ENCODE measurements around the gene FBXO36. TPM values are rescaled to one million over a fixed set of nuclear protein-coding genes. Genes with fewer than 3 reads are reported as not detected.

Gene FBXO36
- total RNA-seq, 1 experiment from 2014 or later, result 3.8 TPM

GRCh38 chr2:229914171-229914570 is 8.1 kb upstream of the FBXO36 start:
- ChIA-PET POLR2A (no interaction called here), RAD21 (ENCODE audit: low non-redundant PET in 1 of 2, low total read pairs in 2 of 2, uncharacterized antibody in 2 of 2, unreplicated experiment in 2 of 2) (no interaction called here), CTCF (no interaction called here)
- H3K9ac ChIP-seq (ENCODE audit: low read length), result no peak overlapping the region
- H3K27ac ChIP-seq (ENCODE audit: low read depth, low read length), result no peak overlapping the region
- intact Hi-C loops (cut with micrococcal nuclease), result no loop called here
- TF ChIP-seq POLR2A (IDR thresholded peaks at IDR 0.05; ENCODE audit: borderline replicate concordance, extremely low read depth, insufficient read depth, insufficient read length), result no peak
- no peak for TF ChIP-seq ELF1 (IDR thresholded peaks at IDR 0.05; ENCODE audit: borderline replicate concordance, low read depth)
- TF ChIP-seq ZFX (IDR thresholded peaks at IDR 0.05), result no peak
- H2AFZ ChIP-seq (ENCODE audit: low read depth, low read length, poor library complexity, severe bottlenecking), result no peak overlapping the region
- no peak for DNase-seq (ENCODE audit: low read depth, low spot score)
- no peak overlapping the region for H3K4me2 ChIP-seq (ENCODE audit: low read length)
- peaks cover 8 to 10% of the 10 kb centered on the region in 2 experiments; a peak in 2 of 4 replicates for H3K4me1 ChIP-seq (ENCODE audit: control insufficient read depth in 1 of 2, insufficient read depth in 2 of 2, low read length in 2 of 2)
- peaks cover 16% of the 10 kb centered on the region; the same call in 1 of the 2 replicates for H4K20me1 ChIP-seq (ENCODE audit: insufficient read depth)
- H3K9me3 ChIP-seq (ENCODE audit: control insufficient read depth in 1 of 2, insufficient read depth in 1 of 2, low read depth in 1 of 2, low read length in 2 of 2), result no peaks in the 10 kb centered on the region
- no peak overlapping the region for H3K4me3 ChIP-seq (replicated peaks in 1 of 2; ENCODE audit: low read depth in 1 of 2, low read length in 2 of 2)
- H3K27me3 ChIP-seq (ENCODE audit: insufficient read depth, low read length), result no peaks in the 10 kb centered on the region
- no peak for ATAC-seq
- H3K36me3 ChIP-seq (ENCODE audit: control insufficient read depth in 1 of 2, insufficient read depth in 2 of 2, low read length in 2 of 2), result peaks cover 0 to 7% of the 10 kb centered on the region in 2 experiments; a peak in 1 of 4 replicates
- no peaks in the 10 kb centered on the region for H3K9me2 ChIP-seq (ENCODE audit: insufficient read depth)
- no TSS peak for BruUV-seq (replicated peaks)
- H3K79me2 ChIP-seq (ENCODE audit: insufficient read depth, low read length), result peaks cover 98% of the 10 kb centered on the region

- BruUV-seq (replicated peaks), result no TSS peak
- Histone ChIP-seq H3K36me3 (ENCODE audit: control insufficient read depth in 1 of 2, insufficient read depth in 2 of 2, low read length in 2 of 2) (peaks cover 0 to 7% of the 10 kb centered on the region in 2 experiments; a peak in 1 of 4 replicates), H2AFZ (ENCODE audit: low read depth, low read length, poor library complexity, severe bottlenecking) (no peak overlapping the region), H3K27ac (ENCODE audit: low read depth, low read length) (no peak overlapping the region), H3K79me2 (ENCODE audit: insufficient read depth, low read length) (peaks cover 85% of the 10 kb centered on the region), H3K4me1 (ENCODE audit: control insufficient read depth in 1 of 2, insufficient read depth in 2 of 2, low read length in 2 of 2) (peaks cover 7 to 8% of the 10 kb centered on the region in 2 experiments; a peak in 3 of 4 replicates), H3K4me3 (replicated peaks in 1 of 2; ENCODE audit: low read depth in 1 of 2, low read length in 2 of 2) (no peak overlapping the region), H4K20me1 (ENCODE audit: insufficient read depth) (peaks cover 6% of the 10 kb centered on the region; the same call in 1 of the 2 replicates), H3K9me3 (ENCODE audit: control insufficient read depth in 1 of 2, insufficient read depth in 1 of 2, low read depth in 1 of 2, low read length in 2 of 2) (no peaks in the 10 kb centered on the region), H3K27me3 (ENCODE audit: insufficient read depth, low read length) (no peaks in the 10 kb centered on the region), H3K4me2 (ENCODE audit: low read length) (no peak overlapping the region), H3K9me2 (ENCODE audit: insufficient read depth) (no peaks in the 10 kb centered on the region), H3K9ac (ENCODE audit: low read length) (no peak overlapping the region)
- POLR2A ChIA-PET, result no interaction called here
- RAD21 ChIA-PET (ENCODE audit: low non-redundant PET in 1 of 2, low total read pairs in 2 of 2, uncharacterized antibody in 2 of 2, unreplicated experiment in 2 of 2), result no interaction called here
- CTCF ChIA-PET, result no interaction called here
- DNase-seq (ENCODE audit: low read depth, low spot score) (no peak), ATAC-seq (no peak)
- intact Hi-C loops (cut with micrococcal nuclease), result no loop called here
- TF ChIP-seq ELF1 (IDR thresholded peaks at IDR 0.05; ENCODE audit: borderline replicate concordance, low read depth) (no peak), ZNF274 (IDR thresholded peaks at IDR 0.05; ENCODE audit: low read depth, low read length) (no peak), EGR1 (IDR thresholded peaks at IDR 0.05; ENCODE audit: low read depth) (no peak), CTCF (IDR thresholded peaks at IDR 0.05 in 2 of 3, conservative IDR thresholded peaks at IDR 0.05 in 1 of 3; ENCODE audit: borderline replicate concordance in 1 of 3, insufficient read depth in 1 of 3, low read depth in 2 of 3, low read length in 2 of 3) (no peak), EZH2phosphoT487 (IDR thresholded peaks at IDR 0.05; ENCODE audit: borderline replicate concordance) (no peak), ATF3 (IDR thresholded peaks at IDR 0.05) (no peak), SRF (IDR thresholded peaks at IDR 0.05; ENCODE audit: low read depth) (no peak), ZBTB33 (IDR thresholded peaks at IDR 0.05; ENCODE audit: extremely low read depth, insufficient replicate concordance, low read length) (no peak), RAD21 (IDR thresholded peaks at IDR 0.05; ENCODE audit: low read depth) (no peak), REST (IDR thresholded peaks at IDR 0.05; ENCODE audit: low read depth) (no peak), POLR2AphosphoS5 (IDR thresholded peaks at IDR 0.05; ENCODE audit: low read depth, low read length) (no peak)
Measured at GRCh38 chr2:229917793-229918192, 4.5 kb upstream of the FBXO36 start.

Data from HCT116 (cell line).